A673 (cell line): ENCODE data around the gene MYOZ3. TPM values are rescaled to one million over a fixed set of nuclear protein-coding genes. Genes with fewer than 3 reads are reported as not detected.

Experiments used
- BruUV-seq: library from RNA; stranded (reverse); fragments of 400-500 nt; replicated peaks from 2 replicates; lab custom pipeline; 2021; lab: Mats Ljungman, UMichigan
- CTCF ChIA-PET: fragments of 300-600 bp; sonication (Branson Sonifier 250); formaldehyde crosslinking; loops from one replicate; lab custom pipeline; 2022; ENCODE audit warnings: antibody characterized with exemption; lab: Charles Lee
- POLR2A ChIA-PET: fragments of 300-600 bp; sonication (Branson Sonifier 250); formaldehyde crosslinking; loops from one replicate; lab custom pipeline; 2022; ENCODE audit warnings: antibody characterized with exemption; ENCODE audit not compliant: low non-redundant PET; lab: Charles Lee
- DNase-seq: peaks from one replicate; pipeline ENCODE4 v3.0.0-alpha.2; 2015; ENCODE audit warnings: low spot score
- H3K27ac ChIP-seq: fragments of 200-600 bp; sonication (generic); 2 replicates; pipeline ENCODE4 v1.5.1; 2016; ENCODE audit warnings: mixed run types, low read depth, mild to moderate bottlenecking, mixed read lengths, antibody characterized with exemption, low read length; ENCODE audit not compliant: poor library complexity, severe bottlenecking
- H3K27me3 ChIP-seq: fragments of 200-600 bp; sonication (generic); replicated peaks from 2 replicates; pipeline ENCODE4 v1.6.1; 2017; ENCODE audit warnings: mixed run types, low read depth, mild to moderate bottlenecking, mixed read lengths, antibody characterized with exemption, low read length; ENCODE audit not compliant: insufficient read depth, poor library complexity
- H3K36me3 ChIP-seq: fragments of 200-600 bp; sonication (generic); 2 replicates; pipeline ENCODE4 v1.6.1; 2016; ENCODE audit warnings: mixed run types, mild to moderate bottlenecking, mixed read lengths, antibody characterized with exemption, low read length; ENCODE audit not compliant: insufficient read depth, poor library complexity, severe bottlenecking
- H3K4me1 ChIP-seq: fragments of 200-600 bp; sonication (generic); 2 replicates; pipeline ENCODE4 v1.6.1; 2017; ENCODE audit warnings: mixed run types, mild to moderate bottlenecking, mixed read lengths, antibody characterized with exemption, low read length; ENCODE audit not compliant: insufficient read depth, poor library complexity, severe bottlenecking
- H3K4me3 ChIP-seq: fragments of 200-600 bp; sonication (generic); 2 replicates; pipeline ENCODE4 v1.5.1; 2016; ENCODE audit warnings: low read depth, mixed run types, mild to moderate bottlenecking, mixed read lengths, low read length; ENCODE audit not compliant: poor library complexity, severe bottlenecking
- H3K9me3 ChIP-seq: fragments of 200-600 bp; sonication (generic); 2 replicates; pipeline ENCODE4 v1.6.1; 2016; ENCODE audit warnings: mixed run types, low read depth, mild to moderate bottlenecking, mixed read lengths, antibody characterized with exemption, low read length; ENCODE audit not compliant: poor library complexity, severe bottlenecking
- EZH2 ChIP-seq: fragments of 200-600 bp; sonication (generic); IDR thresholded peaks from 2 replicates; pipeline ENCODE4 v1.6.1; 2017; ENCODE audit warnings: borderline replicate concordance, low read depth, mild to moderate bottlenecking, mixed read lengths, antibody characterized with exemption, low read length; ENCODE audit not compliant: poor library complexity, severe bottlenecking
- intact Hi-C: fragments of 100-400 bp; cut with micrococcal nuclease; formaldehyde crosslinking; loops from one replicate; pipeline ENCODE4 v1.10.0; 2022; ENCODE audit not compliant: unreplicated experiment
- total RNA-seq: library from RNA; stranded (reverse); gene quantifications from 2 replicates; pipeline ENCODE4 v1.2.3, GENCODE V29; 2021
- TF ChIP-seq, protein P1 (sequence below): fragments of 300-800, 200-600 bp; sonication (generic); conservative IDR thresholded peaks from 2 replicates; pipeline ENCODE4 v1.5.1; 2017; ENCODE audit warnings: low read depth, mild to moderate bottlenecking, antibody characterized with exemption, low read length, moderate library complexity, mixed read lengths

Gene MYOZ3
- total RNA-seq, 1 experiment from 2014 or later, result 2.4 TPM

GRCh38 chr5:150626853-150627276 is 34.2 kb upstream of the MYOZ3 start:
- Histone ChIP-seq H3K27me3 (no peaks in the 10 kb centered on the region), H3K4me1 (peaks cover 46% of the 10 kb centered on the region), H3K36me3 (no peaks in the 10 kb centered on the region), H3K9me3 (no peaks in the 10 kb centered on the region), H3K27ac (no peak overlapping the region), H3K4me3 (no peak overlapping the region)
- BruUV-seq, result no TSS peak
- intact Hi-C loops, result no loop called here
- ChIA-PET CTCF (no interaction called here), POLR2A (no interaction called here)
- DNase-seq, result no peak
- TF ChIP-seq, protein P1, sequence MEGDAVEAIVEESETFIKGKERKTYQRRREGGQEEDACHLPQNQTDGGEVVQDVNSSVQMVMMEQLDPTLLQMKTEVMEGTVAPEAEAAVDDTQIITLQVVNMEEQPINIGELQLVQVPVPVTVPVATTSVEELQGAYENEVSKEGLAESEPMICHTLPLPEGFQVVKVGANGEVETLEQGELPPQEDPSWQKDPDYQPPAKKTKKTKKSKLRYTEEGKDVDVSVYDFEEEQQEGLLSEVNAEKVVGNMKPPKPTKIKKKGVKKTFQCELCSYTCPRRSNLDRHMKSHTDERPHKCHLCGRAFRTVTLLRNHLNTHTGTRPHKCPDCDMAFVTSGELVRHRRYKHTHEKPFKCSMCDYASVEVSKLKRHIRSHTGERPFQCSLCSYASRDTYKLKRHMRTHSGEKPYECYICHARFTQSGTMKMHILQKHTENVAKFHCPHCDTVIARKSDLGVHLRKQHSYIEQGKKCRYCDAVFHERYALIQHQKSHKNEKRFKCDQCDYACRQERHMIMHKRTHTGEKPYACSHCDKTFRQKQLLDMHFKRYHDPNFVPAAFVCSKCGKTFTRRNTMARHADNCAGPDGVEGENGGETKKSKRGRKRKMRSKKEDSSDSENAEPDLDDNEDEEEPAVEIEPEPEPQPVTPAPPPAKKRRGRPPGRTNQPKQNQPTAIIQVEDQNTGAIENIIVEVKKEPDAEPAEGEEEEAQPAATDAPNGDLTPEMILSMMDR, result no peak
- TF ChIP-seq EZH2, result no peak

GRCh38 chr5:150627731-150628545 is 33.1 kb upstream of the MYOZ3 start:
- POLR2A ChIA-PET, result no interaction called here
- DNase-seq, result no peak
- Histone ChIP-seq H3K4me3 (no peak overlapping the region), H3K36me3 (no peaks in the 10 kb centered on the region), H3K27me3 (no peaks in the 10 kb centered on the region), H3K4me1 (peaks cover 35% of the 10 kb centered on the region), H3K27ac (no peak overlapping the region), H3K9me3 (no peaks in the 10 kb centered on the region)
- BruUV-seq, result no TSS peak
- CTCF ChIA-PET, result no interaction called here
- TF ChIP-seq EZH2, result no peak
- TF ChIP-seq, protein P1, result no peak
- intact Hi-C loops, result no loop called here

DNA sequence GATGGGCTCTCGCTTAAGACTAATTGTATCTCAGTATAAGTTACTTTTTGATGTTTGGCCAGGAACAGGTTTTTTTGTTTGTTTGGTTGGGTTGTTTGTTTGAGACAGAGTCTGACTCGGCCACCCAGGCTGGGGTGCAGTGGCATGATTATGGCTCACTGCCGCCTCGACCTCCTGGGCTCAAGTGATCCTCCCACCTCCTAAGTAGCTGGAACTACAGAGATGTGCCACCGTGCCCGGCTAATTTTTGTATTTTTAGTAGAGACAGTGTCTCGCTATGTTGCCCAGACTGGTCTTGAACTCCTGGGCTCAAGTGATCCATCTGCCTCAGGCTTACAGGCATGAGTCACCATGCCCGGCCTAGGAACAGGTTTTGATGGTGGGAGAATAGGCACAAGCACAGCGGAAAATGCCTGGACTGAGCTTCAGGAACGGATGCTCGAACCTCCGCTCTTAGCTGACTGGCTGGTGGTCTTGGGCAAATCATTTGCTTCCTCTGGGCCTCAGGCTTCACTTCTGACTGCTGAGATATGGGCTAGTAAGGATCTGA is 32.0 kb upstream of the MYOZ3 start:
- TF ChIP-seq EZH2, result no peak
- TF ChIP-seq, protein P1, result no peak
- intact Hi-C loops, result no loop called here
- H3K4me1 ChIP-seq, result peaks cover 25% of the 10 kb centered on the region
- H3K27ac ChIP-seq, result no peak overlapping the region
- no peaks in the 10 kb centered on the region for H3K36me3 ChIP-seq
- no peak overlapping the region for H3K4me3 ChIP-seq
- ChIA-PET POLR2A (no interaction called here), CTCF (no interaction called here)
- H3K9me3 ChIP-seq, result no peaks in the 10 kb centered on the region
- H3K27me3 ChIP-seq, result no peaks in the 10 kb centered on the region
- DNase-seq, result no peak
- no TSS peak for BruUV-seq
